HCT116 (cell line): ENCODE measurements around the gene TMSB4X. TPM values are rescaled to one million over a fixed set of nuclear protein-coding genes. Genes with fewer than 3 reads are reported as not detected.

ENCODE experiments used
- ATAC-seq: fragments of 200-7000 bp; cut with Tn5 transposase; 2 replicates; pipeline ENCODE4 v1.9.1; 2020; ENCODE audit warnings: mild to moderate bottlenecking, moderate library complexity
- BruUV-seq: library from RNA; stranded (reverse); fragments of 400-500 nt; replicated peaks from 2 replicates; lab custom pipeline; 2021; lab: Mats Ljungman, UMichigan
- CTCF ChIA-PET: fragments of 300-600 bp; sonication (Branson Sonifier 250); formaldehyde crosslinking; loops from one replicate; lab custom pipeline; 2021; ENCODE audit warnings: antibody characterized with exemption; lab: Charles Lee
- POLR2A ChIA-PET: fragments of 300-600, 350-600 bp; sonication (Branson Sonifier 250); formaldehyde crosslinking; loops from one replicate; lab custom pipeline; 2021; ENCODE audit warnings: antibody characterized with exemption; lab: Charles Lee
- RAD21 ChIA-PET, 2 experiments: fragments of 300-600 bp; sonication (Branson Sonifier 250); formaldehyde crosslinking; loops; one replicate each; lab custom pipeline; 2023; ENCODE audit warnings: low total read pairs in 2 of 2; ENCODE audit not compliant: uncharacterized antibody in 2 of 2, unreplicated experiment in 2 of 2, low non-redundant PET in 1 of 2; lab: Charles Lee
- DNase-seq: peaks from one replicate; pipeline ENCODE4 v3.0.0-alpha.2; 2010; ENCODE audit warnings: low read depth, low spot score
- H2AFZ ChIP-seq: fragments of 200-600 bp; shearing (Covaris generic), sonication (generic); 2 replicates; pipeline ENCODE4 v1.6.1; 2017; ENCODE audit warnings: low read depth, mixed run types, mixed read lengths, antibody characterized with exemption, low read length; ENCODE audit not compliant: poor library complexity, severe bottlenecking
- H3K27ac ChIP-seq: 2 replicates; pipeline ENCODE4 v1.5.1; 2012; ENCODE audit warnings: low read depth, low read length
- H3K27me3 ChIP-seq: fragments of 200-600 bp; sonication (generic); 2 replicates; pipeline ENCODE4 v1.6.1; 2016; ENCODE audit warnings: mixed run types, low read length, mixed read lengths; ENCODE audit not compliant: insufficient read depth
- H3K36me3 ChIP-seq, 2 experiments: fragments of 200-500 bp in 1 of 2; fragments of 200-600 bp in 1 of 2; sonication (Bioruptor generic) in 1 of 2; sonication (generic) in 1 of 2; 2 replicates each; pipeline versions ENCODE4 v1.5.1 to v1.6.1; 2014 to 2016; ENCODE audit warnings: low read length in 2 of 2, inconsistent platforms in 1 of 2, mixed read lengths in 1 of 2, mixed run types in 1 of 2; ENCODE audit not compliant: insufficient read depth in 2 of 2, control insufficient read depth in 1 of 2
- H3K4me1 ChIP-seq, 2 experiments: fragments of 200-600 bp in 1 of 2; sonication (generic) in 1 of 2; 2 replicates each; pipeline versions ENCODE4 v1.5.1 to v1.6.1; 2012 to 2017; ENCODE audit warnings: low read length in 2 of 2, inconsistent platforms in 1 of 2, mild to moderate bottlenecking in 1 of 2, mixed read lengths in 1 of 2, mixed run types in 1 of 2, moderate library complexity in 1 of 2; ENCODE audit not compliant: insufficient read depth in 2 of 2, control insufficient read depth in 1 of 2
- H3K4me2 ChIP-seq: fragments of 200-600 bp; sonication (generic); 2 replicates; pipeline ENCODE4 v1.6.1; 2017; ENCODE audit warnings: mixed run types, low read length, mixed read lengths
- H3K4me3 ChIP-seq, 2 experiments: fragments of 200-600 bp in 1 of 2; sonication (generic) in 1 of 2; replicated peaks in 1 of 2; 2 replicates each; pipeline ENCODE4 v1.5.1; 2011 to 2016; ENCODE audit warnings: low read length in 2 of 2, control low read depth in 1 of 2, low read depth in 1 of 2, mild to moderate bottlenecking in 1 of 2, mixed read lengths in 1 of 2, mixed run types in 1 of 2
- H3K79me2 ChIP-seq: fragments of 200-600 bp; sonication (generic); 2 replicates; pipeline ENCODE4 v1.6.1; 2017; ENCODE audit warnings: mild to moderate bottlenecking, mixed run types, low read length, moderate library complexity, mixed read lengths; ENCODE audit not compliant: insufficient read depth
- H3K9ac ChIP-seq: fragments of 200-600 bp; sonication (generic); 2 replicates; pipeline ENCODE4 v1.6.1; 2016; ENCODE audit warnings: low read length, mixed read lengths
- H3K9me2 ChIP-seq: fragments of 200-600 bp; sonication (generic), shearing (Covaris generic); 2 replicates; pipeline ENCODE4 v1.6.1; 2017; ENCODE audit warnings: mixed run types, mild to moderate bottlenecking, moderate library complexity; ENCODE audit not compliant: insufficient read depth
- H3K9me3 ChIP-seq, 2 experiments: fragments of 200-500 bp in 1 of 2; fragments of 200-600 bp in 1 of 2; sonication (Bioruptor generic) in 1 of 2; sonication (generic) in 1 of 2; 2 replicates each; pipeline ENCODE4 v1.6.1; 2014 to 2017; ENCODE audit warnings: low read length in 2 of 2, mixed read lengths in 2 of 2, inconsistent platforms in 1 of 2, low read depth in 1 of 2, mild to moderate bottlenecking in 1 of 2, mixed run types in 1 of 2, moderate library complexity in 1 of 2; ENCODE audit not compliant: control insufficient read depth in 1 of 2, insufficient read depth in 1 of 2
- H4K20me1 ChIP-seq: fragments of 200-600 bp; sonication (generic), shearing (Covaris generic); 2 replicates; pipeline ENCODE4 v1.6.1; 2017; ENCODE audit warnings: mixed run types, mild to moderate bottlenecking, moderate library complexity; ENCODE audit not compliant: insufficient read depth
- CEBPB ChIP-seq: IDR thresholded peaks from 2 replicates; pipeline ENCODE4 v1.6.1; 2012; ENCODE audit warnings: low read depth
- CTCF ChIP-seq, 3 experiments: fragments of 200-600 bp in 1 of 3; sonication (generic) in 1 of 3; IDR thresholded peaks in 2 of 3; conservative IDR thresholded peaks in 1 of 3; 2 replicates each; pipeline ENCODE4 v1.5.1; 2012 to 2017; ENCODE audit warnings: low read depth in 2 of 3, low read length in 2 of 3, antibody characterized with exemption in 1 of 3, borderline replicate concordance in 1 of 3, control low read depth in 1 of 3, mild to moderate bottlenecking in 1 of 3, mixed read lengths in 1 of 3, mixed run types in 1 of 3, moderate library complexity in 1 of 3; ENCODE audit not compliant: insufficient read depth in 1 of 3
- EGR1 ChIP-seq: IDR thresholded peaks from 2 replicates; pipeline ENCODE4 v1.6.1; 2012; ENCODE audit warnings: low read depth
- EZH2 ChIP-seq: fragments of 200-600 bp; sonication (generic); IDR thresholded peaks from 2 replicates; pipeline ENCODE4 v1.6.1; 2017; ENCODE audit warnings: antibody characterized with exemption, mixed run types
- EZH2phosphoT487 ChIP-seq: fragments of 200-600 bp; IDR thresholded peaks from 2 replicates; pipeline ENCODE4 v1.6.1; 2018; ENCODE audit warnings: antibody characterized with exemption, borderline replicate concordance
- JUND ChIP-seq: IDR thresholded peaks from 2 replicates; pipeline ENCODE4 v1.6.1; 2012
- MAX ChIP-seq: IDR thresholded peaks from 2 replicates; pipeline ENCODE4 v1.6.1; 2012
- POLR2A ChIP-seq: IDR thresholded peaks from 2 replicates; pipeline ENCODE4 v1.7.0; 2011; ENCODE audit warnings: borderline replicate concordance; ENCODE audit not compliant: insufficient read depth, insufficient read length; ENCODE audit errors: extremely low read depth
- SP1 ChIP-seq: IDR thresholded peaks from 2 replicates; pipeline ENCODE4 v1.6.1; 2012; ENCODE audit warnings: low read depth
- TCF7L2 ChIP-seq: IDR thresholded peaks from 2 replicates; pipeline ENCODE4 v1.7.0; 2011; ENCODE audit warnings: borderline replicate concordance, inconsistent platforms; ENCODE audit not compliant: insufficient read depth, insufficient read length; ENCODE audit errors: extremely low read depth
- ZFX ChIP-seq: fragments of 450-650 bp; IDR thresholded peaks from 2 replicates; pipeline ENCODE4 v1.6.1; 2017
- ZNF274 ChIP-seq: fragments of 200-500 bp; sonication (Bioruptor generic); IDR thresholded peaks from 2 replicates; pipeline ENCODE4 v1.6.1; 2014; ENCODE audit warnings: mild to moderate bottlenecking, low read depth, low read length, inconsistent platforms
- intact Hi-C: fragments of 100-400 bp; cut with micrococcal nuclease; formaldehyde crosslinking; loops from 2 replicates; pipeline ENCODE4 v1.10.0; 2022
- total RNA-seq: library from RNA; stranded (reverse); gene quantifications from one replicate; pipeline ENCODE4 v1.2.1, GENCODE V29; 2021; ENCODE audit not compliant: unreplicated experiment
- TF ChIP-seq, protein P1 (sequence below): IDR thresholded peaks from 2 replicates; pipeline ENCODE4 v1.6.1; 2012

Gene TMSB4X
- total RNA-seq, 1 experiment from 2014 or later: 407 TPM

- no peak overlapping the region for H2AFZ ChIP-seq
- intact Hi-C loops: no loop called here
- ChIA-PET RAD21 (no interaction called here), CTCF (no interaction called here), POLR2A (no interaction called here)
- H3K9me3 ChIP-seq: no peaks in the 10 kb centered on the region
- H3K27me3 ChIP-seq: no peaks in the 10 kb centered on the region
- ATAC-seq (no peak), DNase-seq (no peak)
- H3K4me2 ChIP-seq: no peak overlapping the region
- no TSS peak for BruUV-seq
- peaks cover 5 to 6% of the 10 kb centered on the region in 2 experiments; a peak in 3 of 4 replicates for H3K4me1 ChIP-seq
- H3K4me3 ChIP-seq: no peak overlapping the region
- H3K36me3 ChIP-seq: no peaks in the 10 kb centered on the region
- no peaks in the 10 kb centered on the region for H3K9me2 ChIP-seq
- no peak overlapping the region for H3K27ac ChIP-seq
- H4K20me1 ChIP-seq: no peaks in the 10 kb centered on the region
- H3K9ac ChIP-seq: no peak overlapping the region
- no peaks in the 10 kb centered on the region for H3K79me2 ChIP-seq
- TF ChIP-seq EZH2 (no peak), SP1 (no peak), CTCF (IDR thresholded peaks at IDR 0.05 in 2 of 3, conservative IDR thresholded peaks at IDR 0.05 in 1 of 3; ENCODE audit: borderline replicate concordance in 1 of 3, insufficient read depth in 1 of 3, low read depth in 2 of 3, low read length in 2 of 3) (no peak), JUND (no peak), ZFX (no peak), ZNF274 (no peak)
These were observed 18.9 kb downstream of the TMSB4X start for GRCh38 chrX:12993826-12994225.

DNA sequence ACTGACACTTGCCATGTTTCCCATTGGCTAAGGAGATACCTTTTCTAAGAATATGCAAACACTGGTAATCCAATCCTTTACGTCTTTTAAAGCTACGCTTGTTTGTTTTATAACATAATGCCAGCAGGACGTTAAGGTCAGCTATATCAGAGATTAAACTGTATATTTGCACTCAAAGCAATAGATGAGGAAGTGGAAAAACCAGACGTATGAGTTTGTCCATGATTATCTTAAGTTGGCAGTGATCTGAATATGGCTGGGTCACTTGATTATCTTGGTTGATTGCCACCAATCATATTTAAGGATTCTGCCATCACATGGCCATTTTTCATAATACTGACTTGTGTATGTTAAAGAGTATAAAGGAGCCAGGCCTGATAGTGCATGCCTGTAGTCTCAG lies 19.4 kb downstream of the TMSB4X start:
- H3K9ac ChIP-seq: no peak overlapping the region
- RAD21 ChIA-PET: no interaction called here
- no peaks in the 10 kb centered on the region for H3K9me2 ChIP-seq
- TF ChIP-seq MAX (no peak), ZFX (no peak), EZH2phosphoT487 (no peak), TCF7L2 (no peak), SP1 (no peak), EZH2 (no peak), CTCF (IDR thresholded peaks at IDR 0.05 in 2 of 3, conservative IDR thresholded peaks at IDR 0.05 in 1 of 3; ENCODE audit: borderline replicate concordance in 1 of 3, insufficient read depth in 1 of 3, low read depth in 2 of 3, low read length in 2 of 3) (no peak), CEBPB (no peak), POLR2A (no peak), EGR1 (no peak)
- TF ChIP-seq, protein P1, sequence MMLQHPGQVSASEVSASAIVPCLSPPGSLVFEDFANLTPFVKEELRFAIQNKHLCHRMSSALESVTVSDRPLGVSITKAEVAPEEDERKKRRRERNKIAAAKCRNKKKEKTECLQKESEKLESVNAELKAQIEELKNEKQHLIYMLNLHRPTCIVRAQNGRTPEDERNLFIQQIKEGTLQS: no peak
- H3K27ac ChIP-seq: no peak overlapping the region
- H3K4me3 ChIP-seq: no peak overlapping the region
- POLR2A ChIA-PET: no interaction called here
- H3K27me3 ChIP-seq: no peaks in the 10 kb centered on the region
- H3K9me3 ChIP-seq: no peaks in the 10 kb centered on the region
- H3K4me2 ChIP-seq: no peak overlapping the region
- no TSS peak for BruUV-seq
- no peak for ATAC-seq
- peaks cover under 1 to 3% of the 10 kb centered on the region in 2 experiments; a peak in 2 of 4 replicates for H3K4me1 ChIP-seq
- no peaks in the 10 kb centered on the region for H3K79me2 ChIP-seq
- no peaks in the 10 kb centered on the region for H4K20me1 ChIP-seq
- CTCF ChIA-PET: no interaction called here
- no peaks in the 10 kb centered on the region for H3K36me3 ChIP-seq
- no peak overlapping the region for H2AFZ ChIP-seq
- intact Hi-C loops: no loop called here
- DNase-seq: no peak
